HG03039 (cell line): Measurements from ENCODE around the gene FAM131B.
"Not testable (repeated sequence)": the region's sequence is repeated elsewhere in the genome, so short reads cannot be mapped to it uniquely, and the experiment has no call there.

ENCODE experiments used
- ATAC-seq: cut with Tn5 transposase; IDR thresholded peaks from one replicate; pipeline ENCODE4 v1.9.1; 2021; ENCODE audit warnings: mild to moderate bottlenecking, moderate library complexity; ENCODE audit not compliant: unreplicated experiment

Gene FAM131B

DNA sequence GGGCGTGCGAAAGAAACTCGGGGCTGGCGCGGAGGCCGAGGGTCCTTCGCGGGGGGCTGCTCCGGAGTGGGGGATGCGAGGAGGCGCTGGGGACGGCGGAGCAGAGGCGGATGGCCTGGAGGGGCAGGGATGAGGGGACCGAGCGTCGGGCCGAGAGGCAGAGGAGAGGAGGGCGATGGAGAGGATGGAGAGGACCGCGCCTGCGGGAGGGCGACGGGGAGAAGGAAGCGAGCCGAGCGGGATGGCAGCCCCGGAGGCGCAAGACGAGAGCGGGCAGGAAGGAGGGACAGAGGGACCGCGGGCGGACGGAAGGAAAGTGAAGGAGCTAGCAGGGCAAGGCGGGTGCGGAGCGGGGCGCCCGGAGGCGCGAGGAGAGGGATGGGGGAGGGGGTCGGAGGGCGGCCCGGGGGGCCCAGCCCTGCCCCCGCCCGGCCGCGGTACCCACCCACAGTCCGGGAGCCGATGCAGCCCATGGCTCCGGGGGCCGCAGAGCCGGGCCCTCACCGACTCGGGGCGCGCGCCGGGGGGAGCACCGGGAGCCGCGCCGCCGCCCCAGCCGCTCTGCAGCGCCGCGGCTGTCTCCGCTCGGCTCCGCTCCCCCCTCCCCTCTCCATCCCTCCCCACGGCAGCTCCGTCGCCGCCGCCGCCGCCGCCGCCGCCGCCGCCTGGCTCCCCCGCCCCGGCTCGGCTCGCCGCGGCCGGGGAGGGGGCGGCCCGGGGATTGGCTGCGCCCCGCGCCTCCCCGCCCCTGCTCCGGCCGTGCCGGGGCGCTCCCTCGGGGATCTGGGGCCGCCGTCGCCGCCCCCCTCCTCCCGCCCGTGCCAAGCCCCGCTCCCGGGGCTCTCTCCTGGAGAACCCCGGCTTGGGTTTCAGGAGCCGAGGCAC is at the start of gene FAM131B:
Gene FAM131B, minus strand, starts transcription at position 583 of the 885 bp plus-strand sequence. Its CDS starts 110 bp downstream, at position 473.
- no peak for ATAC-seq

GRCh38 chr7:143411976-143412708 is 49.6 kb upstream of the FAM131B start:
- no peak for ATAC-seq

DNA sequence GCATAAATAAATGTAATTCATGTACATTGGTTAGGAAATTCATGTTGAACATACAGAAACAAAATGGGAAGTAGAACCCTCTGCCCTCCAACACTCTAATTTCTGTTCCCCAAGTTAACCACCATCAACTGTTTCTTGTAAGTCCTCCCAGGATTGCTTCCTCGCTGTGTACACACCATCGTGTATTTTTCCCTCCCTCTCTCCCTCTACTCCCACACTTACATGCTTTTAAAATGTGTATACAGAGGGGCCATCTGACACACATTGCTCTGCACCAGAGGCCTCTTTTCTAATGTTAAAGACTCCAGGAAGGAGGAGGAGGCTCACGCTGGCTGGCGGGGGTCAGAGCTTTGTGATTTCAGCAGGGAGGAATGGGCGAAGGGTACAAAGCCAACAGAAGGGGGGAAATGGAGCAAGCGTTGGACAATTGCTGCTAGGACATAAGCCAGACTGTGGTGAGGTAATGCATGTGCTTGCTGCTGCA is 48.0 kb upstream of the FAM131B start:
- no peak for ATAC-seq

GRCh38 chr7:143408686-143409561 is 46.4 kb upstream of the FAM131B start, which contains the start of gene EPHA1:
Gene EPHA1 (minus strand): TSS chr7:143408856. CDS start chr7:143408805, 51 bp downstream.
- no peak for ATAC-seq

- ATAC-seq = no peak
These were observed 45.8 kb upstream of the FAM131B start for GRCh38 chr7:143408252-143408685.

GRCh38 chr7:143407287-143408251 is 45.1 kb upstream of the FAM131B start:
- ATAC-seq = no peak

DNA sequence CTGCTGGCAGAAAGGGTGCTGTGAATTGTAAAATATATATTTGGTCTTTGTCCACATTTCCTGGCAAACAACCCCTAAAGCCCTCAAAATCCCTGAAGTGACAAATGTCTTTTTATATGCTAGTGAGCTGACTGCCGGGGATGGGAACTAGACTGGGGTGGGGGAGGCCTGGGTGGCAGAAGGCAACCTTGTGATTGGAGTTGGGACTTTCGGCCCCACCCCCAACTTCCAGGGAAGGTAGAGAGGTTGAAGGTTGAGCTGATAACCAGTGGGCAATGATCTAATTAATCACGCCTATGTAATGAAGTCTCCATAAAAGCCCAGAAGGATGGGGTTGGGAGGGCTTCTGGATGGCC is 43.5 kb upstream of the FAM131B start:
- ATAC-seq = no peak

DNA sequence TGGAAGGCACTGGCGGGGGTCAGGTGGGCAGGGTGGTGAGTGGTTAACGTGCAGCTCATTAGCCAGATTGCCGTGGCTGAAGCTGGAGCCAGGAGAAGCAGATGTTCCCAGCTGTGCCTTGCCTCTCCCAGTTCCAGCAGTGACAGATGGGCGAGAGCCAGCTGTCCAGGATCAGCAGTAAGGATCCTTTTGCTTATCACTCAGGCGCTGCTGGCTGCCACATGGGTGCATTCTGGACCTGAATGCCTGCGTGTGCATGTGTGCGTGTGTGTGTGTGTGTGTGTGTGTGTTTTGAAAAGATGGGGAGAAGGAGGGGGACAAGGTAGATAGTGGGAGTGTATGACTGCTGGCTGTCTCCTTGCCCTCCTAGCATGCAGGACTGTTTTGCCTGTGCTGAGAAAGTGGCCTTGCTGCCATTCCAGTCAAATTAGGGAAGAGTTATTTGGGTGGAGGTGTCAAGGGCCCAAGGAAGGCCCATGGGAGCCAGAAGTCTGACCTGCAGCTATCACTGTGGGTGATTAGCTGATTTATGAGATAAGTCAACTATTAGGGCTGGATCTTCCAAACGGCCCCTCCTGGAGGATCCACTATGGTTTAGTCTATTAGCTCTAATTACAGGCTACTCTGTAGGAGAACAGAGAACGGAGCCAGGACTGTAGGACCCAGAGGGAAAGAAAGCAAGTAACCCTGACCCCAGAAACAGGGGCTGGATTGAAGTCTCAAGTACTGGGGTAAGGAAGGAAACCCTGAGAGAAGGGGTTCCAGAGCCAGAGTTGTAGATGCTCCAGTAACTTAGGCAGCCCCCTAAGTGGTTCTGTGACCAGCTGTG is 42.9 kb upstream of the FAM131B start:
- no peak for ATAC-seq

GRCh38 chr7:143402233-143402632 is 39.7 kb upstream of the FAM131B start:
- not testable (repeated sequence) for ATAC-seq

DNA sequence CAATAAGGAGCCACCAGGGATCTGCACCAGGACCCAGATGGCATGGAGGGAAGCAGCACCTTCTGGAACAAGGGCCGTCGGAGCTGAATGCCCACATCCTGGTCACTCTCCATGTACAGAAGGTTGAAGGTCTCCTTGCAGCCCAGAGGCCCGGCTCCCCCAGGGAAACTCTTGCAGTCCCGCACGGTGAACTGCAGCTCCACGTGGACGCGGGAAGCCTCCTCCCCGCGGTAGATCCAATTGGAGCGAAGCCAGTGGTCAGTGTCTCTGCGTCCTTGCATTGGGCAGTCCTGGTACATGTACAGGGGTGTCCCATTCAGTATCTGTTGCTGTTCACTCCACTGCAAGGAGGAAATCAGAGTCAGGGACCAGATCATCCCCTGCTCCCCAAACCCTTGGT is 38.8 kb upstream of the FAM131B start:
- no peak for ATAC-seq

- no peak for ATAC-seq
These were observed 37.1 kb upstream of the FAM131B start for GRCh38 chr7:143399642-143400041.

GRCh38 chr7:143399151-143399550 is 36.6 kb upstream of the FAM131B start:
- ATAC-seq = no peak

- ATAC-seq = no peak
These were observed 36.1 kb upstream of the FAM131B start for GRCh38 chr7:143398616-143399015.

- ATAC-seq = no peak
These were observed 35.4 kb upstream of the FAM131B start for GRCh38 chr7:143397710-143398530.

- ATAC-seq = no peak
These were observed 34.4 kb upstream of the FAM131B start for GRCh38 chr7:143396625-143397556.

DNA sequence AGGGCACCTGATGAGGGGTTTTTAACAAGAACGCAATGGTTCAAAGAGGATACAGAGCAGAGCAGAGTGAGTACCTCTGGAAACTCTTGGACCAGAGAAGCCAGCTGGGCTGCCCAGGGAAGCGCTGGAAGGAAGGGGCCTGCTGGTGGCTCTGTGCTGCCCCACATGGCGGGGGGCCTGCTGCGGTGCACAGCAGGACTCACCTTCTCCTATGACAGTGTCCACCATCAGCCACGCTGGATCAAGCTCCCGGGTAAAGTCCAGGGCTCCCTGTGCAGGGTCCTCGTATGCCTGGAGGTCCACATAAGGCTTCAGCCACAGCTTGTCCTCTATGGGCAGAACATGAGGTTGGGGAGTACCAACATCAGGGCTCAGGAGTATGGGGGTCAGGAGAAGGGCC is 33.7 kb upstream of the FAM131B start:
- no peak for ATAC-seq
